ENCODE results near the gene MEMO1.

DNA sequence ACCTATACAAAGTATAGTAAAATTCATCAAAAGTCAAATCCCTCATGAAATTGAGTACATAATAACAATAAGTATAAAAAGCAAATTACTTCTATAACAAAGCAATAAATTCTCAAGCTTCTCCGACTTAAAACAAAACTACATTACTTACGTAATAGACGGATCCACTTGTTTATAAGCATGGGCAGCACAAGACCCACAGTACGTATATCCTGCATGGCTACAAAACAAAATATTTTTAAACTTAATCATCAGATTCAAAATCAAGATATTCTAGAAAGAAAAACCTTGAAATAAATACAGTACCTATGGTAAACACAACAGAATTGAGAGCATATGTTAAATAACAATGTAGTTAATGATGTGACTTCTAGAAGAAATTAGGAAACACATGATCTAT, 78.9 kb downstream of the MEMO1 start:
- TF ChIP-seq, protein P1, sequence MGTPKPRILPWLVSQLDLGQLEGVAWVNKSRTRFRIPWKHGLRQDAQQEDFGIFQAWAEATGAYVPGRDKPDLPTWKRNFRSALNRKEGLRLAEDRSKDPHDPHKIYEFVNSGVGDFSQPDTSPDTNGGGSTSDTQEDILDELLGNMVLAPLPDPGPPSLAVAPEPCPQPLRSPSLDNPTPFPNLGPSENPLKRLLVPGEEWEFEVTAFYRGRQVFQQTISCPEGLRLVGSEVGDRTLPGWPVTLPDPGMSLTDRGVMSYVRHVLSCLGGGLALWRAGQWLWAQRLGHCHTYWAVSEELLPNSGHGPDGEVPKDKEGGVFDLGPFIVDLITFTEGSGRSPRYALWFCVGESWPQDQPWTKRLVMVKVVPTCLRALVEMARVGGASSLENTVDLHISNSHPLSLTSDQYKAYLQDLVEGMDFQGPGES (IDR thresholded peaks at IDR 0.05; ENCODE audit: low read depth, low read length), result no peak
- TF ChIP-seq MXI1 (IDR thresholded peaks at IDR 0.05; ENCODE audit: low read depth, low read length) (no peak), EP300 (IDR thresholded peaks at IDR 0.05; ENCODE audit: borderline replicate concordance in 1 of 2, low read depth in 1 of 2, low read length in 1 of 2) (no peak), POLR2AphosphoS5 (IDR thresholded peaks at IDR 0.05; ENCODE audit: low read depth, low read length) (no peak), CTCF (IDR thresholded peaks at IDR 0.05) (no peak), ZBTB33 (IDR thresholded peaks at IDR 0.05; ENCODE audit: borderline replicate concordance, low read depth) (no peak), MAX (IDR thresholded peaks at IDR 0.05; ENCODE audit: low read depth) (no peak), FOXJ3 (CRISPR knock-in tag; IDR thresholded peaks at IDR 0.05) (no peak), RFX5 (IDR thresholded peaks at IDR 0.05; ENCODE audit: low read length) (no peak), GABPA (IDR thresholded peaks at IDR 0.05; ENCODE audit: low read depth) (no peak), FOSL2 (IDR thresholded peaks at IDR 0.05; ENCODE audit: borderline replicate concordance, low read depth) (no peak), SIN3A (IDR thresholded peaks at IDR 0.05; ENCODE audit: borderline replicate concordance, low read depth, low read length) (no peak)
- TF ChIP-seq, protein P2, sequence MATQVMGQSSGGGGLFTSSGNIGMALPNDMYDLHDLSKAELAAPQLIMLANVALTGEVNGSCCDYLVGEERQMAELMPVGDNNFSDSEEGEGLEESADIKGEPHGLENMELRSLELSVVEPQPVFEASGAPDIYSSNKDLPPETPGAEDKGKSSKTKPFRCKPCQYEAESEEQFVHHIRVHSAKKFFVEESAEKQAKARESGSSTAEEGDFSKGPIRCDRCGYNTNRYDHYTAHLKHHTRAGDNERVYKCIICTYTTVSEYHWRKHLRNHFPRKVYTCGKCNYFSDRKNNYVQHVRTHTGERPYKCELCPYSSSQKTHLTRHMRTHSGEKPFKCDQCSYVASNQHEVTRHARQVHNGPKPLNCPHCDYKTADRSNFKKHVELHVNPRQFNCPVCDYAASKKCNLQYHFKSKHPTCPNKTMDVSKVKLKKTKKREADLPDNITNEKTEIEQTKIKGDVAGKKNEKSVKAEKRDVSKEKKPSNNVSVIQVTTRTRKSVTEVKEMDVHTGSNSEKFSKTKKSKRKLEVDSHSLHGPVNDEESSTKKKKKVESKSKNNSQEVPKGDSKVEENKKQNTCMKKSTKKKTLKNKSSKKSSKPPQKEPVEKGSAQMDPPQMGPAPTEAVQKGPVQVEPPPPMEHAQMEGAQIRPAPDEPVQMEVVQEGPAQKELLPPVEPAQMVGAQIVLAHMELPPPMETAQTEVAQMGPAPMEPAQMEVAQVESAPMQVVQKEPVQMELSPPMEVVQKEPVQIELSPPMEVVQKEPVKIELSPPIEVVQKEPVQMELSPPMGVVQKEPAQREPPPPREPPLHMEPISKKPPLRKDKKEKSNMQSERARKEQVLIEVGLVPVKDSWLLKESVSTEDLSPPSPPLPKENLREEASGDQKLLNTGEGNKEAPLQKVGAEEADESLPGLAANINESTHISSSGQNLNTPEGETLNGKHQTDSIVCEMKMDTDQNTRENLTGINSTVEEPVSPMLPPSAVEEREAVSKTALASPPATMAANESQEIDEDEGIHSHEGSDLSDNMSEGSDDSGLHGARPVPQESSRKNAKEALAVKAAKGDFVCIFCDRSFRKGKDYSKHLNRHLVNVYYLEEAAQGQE (IDR thresholded peaks at IDR 0.05; ENCODE audit: low read depth, low read length), result no peak
